HepG2 (cell line): ENCODE measurements around the gene DNAJB11. TPM values are rescaled to one million over a fixed set of nuclear protein-coding genes. Genes with fewer than 3 reads are reported as not detected.

Experiments used
- ARHGAP35 ChIP-seq: sonication (generic); formaldehyde crosslinking; IDR thresholded peaks from 2 replicates; pipeline ENCODE4 v1.9.0; 2022; ENCODE audit warnings: mild to moderate bottlenecking, inconsistent platforms, moderate library complexity, missing genetic modification reagents, borderline replicate concordance
- FLYWCH1 ChIP-seq: sonication (generic); formaldehyde crosslinking; IDR thresholded peaks from 2 replicates; pipeline ENCODE4 v1.8.1; 2023; ENCODE audit warnings: mild to moderate bottlenecking, missing genetic modification reagents
- FOXJ3 ChIP-seq: sonication (generic); formaldehyde crosslinking; IDR thresholded peaks from 2 replicates; pipeline ENCODE4 v1.4.0; 2020; ENCODE audit warnings: missing genetic modification reagents, mild to moderate bottlenecking, borderline replicate concordance
- IRF2 ChIP-seq: IDR thresholded peaks from 2 replicates; pipeline ENCODE4 v1.6.1; 2018; ENCODE audit warnings: missing genetic modification reagents, missing compliant biosample characterization
- KDM2A ChIP-seq: sonication (generic); formaldehyde crosslinking; IDR thresholded peaks from 2 replicates; pipeline ENCODE4 v1.4.0; 2020; ENCODE audit warnings: low read depth, missing genetic modification reagents, borderline replicate concordance
- NCOA2 ChIP-seq: sonication (generic); formaldehyde crosslinking; IDR thresholded peaks from 2 replicates; pipeline ENCODE4 v1.8.0; 2022; ENCODE audit warnings: inconsistent platforms
- POLR2A ChIP-seq, 2 experiments: IDR thresholded peaks; 2 replicates each; pipeline ENCODE4 v1.6.1; 2011; ENCODE audit warnings: low read depth in 2 of 2, low read length in 2 of 2, mild to moderate bottlenecking in 1 of 2, moderate library complexity in 1 of 2; ENCODE audit not compliant: insufficient read depth in 1 of 2
- POLR2G ChIP-seq: fragments of 200-400 bp; formaldehyde crosslinking; IDR thresholded peaks from 2 replicates; pipeline ENCODE4 v1.6.1; 2018; ENCODE audit warnings: mild to moderate bottlenecking, low read depth, low read length, moderate library complexity
- SALL2 ChIP-seq: sonication (generic); formaldehyde crosslinking; IDR thresholded peaks from 2 replicates; pipeline ENCODE4 v1.8.1; 2023; ENCODE audit warnings: mild to moderate bottlenecking, missing genetic modification reagents, inconsistent platforms
- TAF15 ChIP-seq: fragments of 200-400 bp; formaldehyde crosslinking; IDR thresholded peaks from one replicate; pipeline ENCODE4 v1.6.1; 2018; ENCODE audit warnings: mild to moderate bottlenecking, low read depth, low read length; ENCODE audit not compliant: poor library complexity, severe bottlenecking
- TBX2 ChIP-seq: sonication (generic); formaldehyde crosslinking; IDR thresholded peaks from 2 replicates; pipeline ENCODE4 v1.5.0; 2020; ENCODE audit warnings: missing genetic modification reagents, mild to moderate bottlenecking, borderline replicate concordance
- TSC22D2 ChIP-seq: sonication (generic); formaldehyde crosslinking; IDR thresholded peaks from 2 replicates; pipeline ENCODE4 v1.5.1; 2020; ENCODE audit warnings: missing genetic modification reagents, mild to moderate bottlenecking, borderline replicate concordance
- ZFP41 ChIP-seq: sonication (generic); formaldehyde crosslinking; IDR thresholded peaks from 2 replicates; pipeline ENCODE4 v1.4.0; 2020; ENCODE audit warnings: mild to moderate bottlenecking, missing genetic modification reagents, borderline replicate concordance
- ZMYM4 ChIP-seq: sonication (generic); formaldehyde crosslinking; IDR thresholded peaks from 2 replicates; pipeline ENCODE4 v1.8.1; 2023; ENCODE audit warnings: mild to moderate bottlenecking, missing genetic modification reagents
- ZNF232 ChIP-seq: sonication (generic); formaldehyde crosslinking; IDR thresholded peaks from 2 replicates; pipeline ENCODE4 v1.4.0; 2020; ENCODE audit warnings: missing genetic modification reagents, borderline replicate concordance
- ZNF234 ChIP-seq: sonication (generic); formaldehyde crosslinking; conservative IDR thresholded peaks from 2 replicates; pipeline ENCODE4 v1.5.1; 2020; ENCODE audit warnings: mild to moderate bottlenecking, missing genetic modification reagents
- ZNF343 ChIP-seq: sonication (generic); formaldehyde crosslinking; IDR thresholded peaks from 2 replicates; pipeline ENCODE4 v1.4.0; 2020; ENCODE audit warnings: mild to moderate bottlenecking, missing genetic modification reagents
- ZNF674 ChIP-seq: sonication (generic); formaldehyde crosslinking; IDR thresholded peaks from 2 replicates; pipeline ENCODE4 v1.5.0; 2020; ENCODE audit warnings: low read depth, mild to moderate bottlenecking, missing genetic modification reagents
- ZSCAN31 ChIP-seq: sonication (generic); formaldehyde crosslinking; IDR thresholded peaks from 2 replicates; pipeline ENCODE4 v1.5.0; 2020; ENCODE audit warnings: low read depth, mild to moderate bottlenecking, missing genetic modification reagents
- polyA plus RNA-seq, 8 experiments: library from polyadenylated mRNA; depleted of rRNA in 3 of 8; stranded (reverse) in 7 of 8; unstranded in 1 of 8; fragments of >200 nt; fragmentation: Illumina TruSeq in 4 of 8; extraction: Trizol in 4 of 8; gene quantifications; 2 replicates each; pipeline versions ENCODE4 v1.2.1 to v1.2.3, GENCODE V29; 2011 to 2016; ENCODE audit warnings: low read depth in 4 of 8, missing spikeins in 1 of 8, mixed read lengths in 1 of 8; ENCODE audit not compliant: insufficient read depth in 1 of 8
- total RNA-seq, 5 experiments: library from RNA; depleted of rRNA; stranded (reverse); fragments of >200 nt; fragmentation: Illumina TruSeq; extraction: Trizol; gene quantifications; 2 replicates each; pipeline ENCODE4 v1.2.3, GENCODE V29; 2016; ENCODE audit warnings: low read depth in 1 of 5
- TF ChIP-seq, protein P1 (sequence below): sonication (generic); formaldehyde crosslinking; IDR thresholded peaks from 2 replicates; pipeline ENCODE4 v1.5.0; 2020; ENCODE audit warnings: missing genetic modification reagents
- TF ChIP-seq, protein P2 (sequence below): IDR thresholded peaks from 2 replicates; pipeline ENCODE4 v1.6.1; 2016; ENCODE audit warnings: mild to moderate bottlenecking
- TF ChIP-seq, protein P3 (sequence below): sonication (generic); formaldehyde crosslinking; IDR thresholded peaks from 2 replicates; pipeline ENCODE4 v1.9.0; 2021; ENCODE audit warnings: missing genetic modification reagents, borderline replicate concordance

The DNAJB11 gene
- total and polyA plus RNA-seq, 2 of the 13 experiments (the other 11 are each of a cell fraction or from before 2014, with no cell fraction given) = 41.0 to 132 TPM

- TF ChIP-seq, protein P1, sequence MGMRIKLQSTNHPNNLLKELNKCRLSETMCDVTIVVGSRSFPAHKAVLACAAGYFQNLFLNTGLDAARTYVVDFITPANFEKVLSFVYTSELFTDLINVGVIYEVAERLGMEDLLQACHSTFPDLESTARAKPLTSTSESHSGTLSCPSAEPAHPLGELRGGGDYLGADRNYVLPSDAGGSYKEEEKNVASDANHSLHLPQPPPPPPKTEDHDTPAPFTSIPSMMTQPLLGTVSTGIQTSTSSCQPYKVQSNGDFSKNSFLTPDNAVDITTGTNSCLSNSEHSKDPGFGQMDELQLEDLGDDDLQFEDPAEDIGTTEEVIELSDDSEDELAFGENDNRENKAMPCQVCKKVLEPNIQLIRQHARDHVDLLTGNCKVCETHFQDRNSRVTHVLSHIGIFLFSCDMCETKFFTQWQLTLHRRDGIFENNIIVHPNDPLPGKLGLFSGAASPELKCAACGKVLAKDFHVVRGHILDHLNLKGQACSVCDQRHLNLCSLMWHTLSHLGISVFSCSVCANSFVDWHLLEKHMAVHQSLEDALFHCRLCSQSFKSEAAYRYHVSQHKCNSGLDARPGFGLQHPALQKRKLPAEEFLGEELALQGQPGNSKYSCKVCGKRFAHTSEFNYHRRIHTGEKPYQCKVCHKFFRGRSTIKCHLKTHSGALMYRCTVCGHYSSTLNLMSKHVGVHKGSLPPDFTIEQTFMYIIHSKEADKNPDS (CRISPR knock-in tag) = peak; percentile 70; the same call in 1 of the 2 replicates
- peak; percentile 91 for TF ChIP-seq ARHGAP35 (CRISPR knock-in tag)
- TF ChIP-seq KDM2A (CRISPR knock-in tag) = peak; percentile 9; the same call in 1 of the 2 replicates
- TF ChIP-seq FLYWCH1 = 0 out of 2 replicates have a peak, but pooled peaks have one; percentile 72
- peak; percentile 6 to 82; a peak in 3 of 4 replicates for TF ChIP-seq POLR2A (IDR thresholded peaks at IDR 0.05; ENCODE audit: insufficient read depth in 1 of 2, low read depth in 2 of 2, low read length in 2 of 2)
- TF ChIP-seq ZSCAN31 = 0 out of 2 replicates have a peak, but pooled peaks have one; percentile 16
- no peak for TF ChIP-seq NCOA2 (CRISPR knock-in tag)
- TF ChIP-seq TSC22D2 (CRISPR knock-in tag) = 0 out of 2 replicates have a peak, but pooled peaks have one; percentile 4
- TF ChIP-seq POLR2G = peak; percentile 88
- TF ChIP-seq FOXJ3 (CRISPR knock-in tag) = peak; percentile 45; the same call in 1 of the 2 replicates
- TF ChIP-seq, protein P2, sequence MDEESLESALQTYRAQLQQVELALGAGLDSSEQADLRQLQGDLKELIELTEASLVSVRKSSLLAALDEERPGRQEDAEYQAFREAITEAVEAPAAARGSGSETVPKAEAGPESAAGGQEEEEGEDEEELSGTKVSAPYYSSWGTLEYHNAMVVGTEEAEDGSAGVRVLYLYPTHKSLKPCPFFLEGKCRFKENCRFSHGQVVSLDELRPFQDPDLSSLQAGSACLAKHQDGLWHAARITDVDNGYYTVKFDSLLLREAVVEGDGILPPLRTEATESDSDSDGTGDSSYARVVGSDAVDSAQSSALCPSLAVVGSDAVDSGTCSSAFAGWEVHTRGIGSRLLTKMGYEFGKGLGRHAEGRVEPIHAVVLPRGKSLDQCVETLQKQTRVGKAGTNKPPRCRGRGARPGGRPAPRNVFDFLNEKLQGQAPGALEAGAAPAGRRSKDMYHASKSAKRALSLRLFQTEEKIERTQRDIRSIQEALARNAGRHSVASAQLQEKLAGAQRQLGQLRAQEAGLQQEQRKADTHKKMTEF (CRISPR knock-in tag) = no peak
- TF ChIP-seq TBX2 = peak; percentile 66
- TF ChIP-seq, protein P3, sequence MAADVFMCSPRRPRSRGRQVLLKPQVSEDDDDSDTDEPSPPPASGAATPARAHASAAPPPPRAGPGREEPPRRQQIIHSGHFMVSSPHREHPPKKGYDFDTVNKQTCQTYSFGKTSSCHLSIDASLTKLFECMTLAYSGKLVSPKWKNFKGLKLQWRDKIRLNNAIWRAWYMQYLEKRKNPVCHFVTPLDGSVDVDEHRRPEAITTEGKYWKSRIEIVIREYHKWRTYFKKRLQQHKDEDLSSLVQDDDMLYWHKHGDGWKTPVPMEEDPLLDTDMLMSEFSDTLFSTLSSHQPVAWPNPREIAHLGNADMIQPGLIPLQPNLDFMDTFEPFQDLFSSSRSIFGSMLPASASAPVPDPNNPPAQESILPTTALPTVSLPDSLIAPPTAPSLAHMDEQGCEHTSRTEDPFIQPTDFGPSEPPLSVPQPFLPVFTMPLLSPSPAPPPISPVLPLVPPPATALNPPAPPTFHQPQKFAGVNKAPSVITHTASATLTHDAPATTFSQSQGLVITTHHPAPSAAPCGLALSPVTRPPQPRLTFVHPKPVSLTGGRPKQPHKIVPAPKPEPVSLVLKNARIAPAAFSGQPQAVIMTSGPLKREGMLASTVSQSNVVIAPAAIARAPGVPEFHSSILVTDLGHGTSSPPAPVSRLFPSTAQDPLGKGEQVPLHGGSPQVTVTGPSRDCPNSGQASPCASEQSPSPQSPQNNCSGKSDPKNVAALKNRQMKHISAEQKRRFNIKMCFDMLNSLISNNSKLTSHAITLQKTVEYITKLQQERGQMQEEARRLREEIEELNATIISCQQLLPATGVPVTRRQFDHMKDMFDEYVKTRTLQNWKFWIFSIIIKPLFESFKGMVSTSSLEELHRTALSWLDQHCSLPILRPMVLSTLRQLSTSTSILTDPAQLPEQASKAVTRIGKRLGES (CRISPR knock-in tag) = no peak
- peak; percentile 33; the same call in 1 of the 2 replicates for TF ChIP-seq ZFP41 (CRISPR knock-in tag)
- no peak for TF ChIP-seq SALL2 (CRISPR knock-in tag)
- 0 out of 2 replicates have a peak, but pooled peaks have one; percentile 26 for TF ChIP-seq ZNF234 (CRISPR knock-in tag)
- TF ChIP-seq ZNF343 (CRISPR knock-in tag) = 0 out of 2 replicates have a peak, but pooled peaks have one; percentile 52
- peak; percentile 57; the same call in 1 of the 2 replicates for TF ChIP-seq ZMYM4 (CRISPR knock-in tag)
- peak; percentile 6; the same call in 1 of the 2 replicates for TF ChIP-seq ZNF232 (CRISPR knock-in tag)
- TF ChIP-seq TAF15 = peak; percentile 72
- 0 out of 2 replicates have a peak, but pooled peaks have one; percentile 48 for TF ChIP-seq ZNF674 (CRISPR knock-in tag)
- 0 out of 2 replicates have a peak, but pooled peaks have one; percentile 27 for TF ChIP-seq IRF2 (CRISPR knock-in tag)
Observed at GRCh38 chr3:186620213-186621092, 49.9 kb downstream of the DNAJB11 start (continued).
